Measurements from ENCODE around the gene PRKCB. TPM values are rescaled to one million over a fixed set of nuclear protein-coding genes. Genes with fewer than 3 reads are reported as not detected.
"Not testable (repeated sequence)": the region's sequence is repeated elsewhere in the genome, so short reads cannot be mapped to it uniquely, and the experiment has no call there.

Gene PRKCB
- total and polyA plus RNA-seq, 4 experiments from 2014 or later = 46.5 to 106 (median 98.2) TPM

DNA sequence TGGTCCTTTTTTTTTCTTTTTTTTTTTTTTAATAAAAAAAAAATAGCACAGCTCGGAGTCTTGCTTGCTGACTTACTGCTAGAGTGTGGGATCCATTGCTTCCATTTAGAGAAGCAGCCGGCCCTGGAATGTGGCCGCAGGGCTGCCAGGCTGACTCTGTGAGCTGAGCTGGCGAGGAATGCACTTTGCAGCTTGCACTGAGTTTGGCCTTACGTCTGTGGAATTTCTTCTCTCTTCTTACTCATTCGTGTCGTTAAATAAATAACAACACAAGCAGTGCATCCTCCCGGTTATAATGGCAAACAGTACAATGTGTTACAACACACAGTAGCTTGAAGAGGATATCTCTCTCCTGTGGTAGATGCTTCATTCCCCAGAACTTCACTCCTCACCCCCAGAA is 69.2 kb downstream of the PRKCB start:
- CTCF ChIA-PET (ENCODE audit: partially characterized antibody) = interaction anchor here (1.6 to 2.1 kb wide), 2 partner anchors 104 to 106 kb away, joined by 3 to 8 read pairs; no protein-coding TSS in a partner anchor
- Mint-ChIP-seq H3K27ac (peak overlapping the region in 2 of 7 donors; percentile 51 to 60), H3K36me3 (peaks cover 2 to 4% of the 10 kb centered on the region in 2 donors)

DNA sequence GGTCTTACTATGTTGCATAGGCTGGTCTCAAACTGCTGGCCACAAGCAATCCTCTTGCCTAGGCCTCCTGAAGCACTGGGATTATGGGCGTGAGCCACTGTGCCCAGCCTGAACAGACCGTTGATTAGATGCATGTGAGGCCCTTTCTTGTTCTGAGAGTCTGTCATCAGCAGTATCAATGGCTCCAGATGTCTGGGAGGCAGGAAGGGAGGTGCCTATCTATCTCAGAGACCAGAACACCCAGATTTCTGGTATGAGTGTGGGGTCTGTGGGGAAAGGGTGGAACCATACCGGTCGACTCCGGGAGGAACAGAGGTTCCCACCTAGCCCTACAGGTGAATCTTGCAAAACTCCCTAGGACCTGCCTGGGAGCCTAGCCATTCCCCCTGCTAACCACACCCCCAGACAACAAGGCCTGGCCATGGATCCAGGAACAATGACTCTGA is 71.7 kb downstream of the PRKCB start:
- ChIA-PET POLR2A (ENCODE audit: partially characterized antibody) (no interaction called here), CTCF (ENCODE audit: partially characterized antibody) (no interaction called here)
- intact Hi-C loops (cut with micrococcal nuclease) = loop anchor here (10.0 kb wide), 1 partner anchor 53 kb away; no protein-coding TSS in a partner anchor
- H3K27me3 ChIP-seq (ENCODE audit: insufficient read depth, low read length) = no peaks in the 10 kb centered on the region
- Mint-ChIP-seq H3K9me3 (no peaks in the 10 kb centered on the region), H3K27ac (peak overlapping the region in 6 of 7 donors; percentile 11 to 71 (median 48)), H3K4me1 (peaks cover 49 to 79% (median 67%) of the 10 kb centered on the region in 4 donors), H3K27me3 (no peaks in the 10 kb centered on the region), H3K4me3 (no peak overlapping the region), H3K36me3 (peaks cover 0 to 8% of the 10 kb centered on the region in 2 donors)
- H3K27ac ChIP-seq (ENCODE audit: low read depth, low read length) = no peak overlapping the region
- no peak for DNase-seq
- H3K9me3 ChIP-seq (ENCODE audit: control insufficient read depth in 1 of 2, low read length in 2 of 2) = no peaks in the 10 kb centered on the region
- no peak overlapping the region for H3K4me3 ChIP-seq (ENCODE audit: low read length in 2 of 2)
- H3K4me1 ChIP-seq (ENCODE audit: insufficient read depth, low read length) = peaks cover 32% of the 10 kb centered on the region
- H3K36me3 ChIP-seq (ENCODE audit: insufficient read depth, low read length) = no peaks in the 10 kb centered on the region

More for the DNA sequence above, 69.2 kb downstream of the PRKCB start:
- intact Hi-C loops (cut with micrococcal nuclease) = loop anchor here (10.0 kb wide), 1 partner anchor 50 kb away; no protein-coding TSS in a partner anchor
- no peaks in the 10 kb centered on the region for H3K27me3 ChIP-seq (ENCODE audit: insufficient read depth, low read length)
- no peaks in the 10 kb centered on the region for H3K36me3 ChIP-seq (ENCODE audit: insufficient read depth, low read length)
- Mint-ChIP-seq H3K9me3 (no peaks in the 10 kb centered on the region), H3K27me3 (no peaks in the 10 kb centered on the region), H3K4me1 (peaks cover 56 to 94% (median 75%) of the 10 kb centered on the region in 4 donors), H3K4me3 (no peak overlapping the region)
- H3K4me1 ChIP-seq (ENCODE audit: insufficient read depth, low read length) = peaks cover 50% of the 10 kb centered on the region
- no peak overlapping the region for H3K4me3 ChIP-seq (ENCODE audit: low read length in 2 of 2)
- H3K9me3 ChIP-seq (ENCODE audit: control insufficient read depth in 1 of 2, low read length in 2 of 2) = no peaks in the 10 kb centered on the region
- DNase-seq = no peak
- no peak overlapping the region for H3K27ac ChIP-seq (ENCODE audit: low read depth, low read length)
- POLR2A ChIA-PET (ENCODE audit: partially characterized antibody) = interaction anchor here (1.2 kb wide), 1 partner anchor 14 kb away, joined by 3 read pairs; no protein-coding TSS in a partner anchor

DNA sequence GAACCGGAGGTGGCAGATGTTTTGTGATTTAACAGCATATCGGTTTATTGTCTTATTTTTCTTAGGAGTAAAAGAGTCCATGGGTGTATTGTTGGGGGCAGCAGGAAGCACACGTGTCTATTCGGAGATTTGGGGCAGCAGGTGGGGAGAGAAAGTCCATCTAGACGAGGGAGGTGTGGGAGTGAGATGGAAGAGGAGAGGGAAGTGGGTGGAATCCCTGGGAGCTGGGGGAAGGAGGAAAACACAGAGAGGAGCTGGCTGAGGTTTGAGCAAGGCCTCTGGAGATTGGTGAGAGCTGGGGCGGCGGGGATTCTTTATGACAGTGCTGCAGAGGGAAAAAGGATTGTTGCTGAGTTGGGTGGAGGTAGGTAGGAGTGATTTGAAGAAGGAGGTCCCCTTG is 72.1 kb downstream of the PRKCB start:
- no peaks in the 10 kb centered on the region for H3K9me3 ChIP-seq (ENCODE audit: control insufficient read depth in 1 of 2, low read length in 2 of 2)
- H3K4me1 ChIP-seq (ENCODE audit: insufficient read depth, low read length) = peaks cover 31% of the 10 kb centered on the region
- H3K36me3 ChIP-seq (ENCODE audit: insufficient read depth, low read length) = no peaks in the 10 kb centered on the region
- H3K27me3 Mint-ChIP-seq = no peaks in the 10 kb centered on the region
- H3K4me3 Mint-ChIP-seq = peak overlapping the region in 1 of 8 donors; percentile 1
- H3K36me3 Mint-ChIP-seq = peaks cover 0 to 8% of the 10 kb centered on the region in 2 donors
- H3K4me1 Mint-ChIP-seq = peaks cover 49 to 77% (median 65%) of the 10 kb centered on the region in 4 donors
- H3K27ac Mint-ChIP-seq = peak overlapping the region; percentile 11 to 76 (median 30)
- DNase-seq = no peak
- no peak overlapping the region for H3K27ac ChIP-seq (ENCODE audit: low read depth, low read length)
- no peaks in the 10 kb centered on the region for H3K27me3 ChIP-seq (ENCODE audit: insufficient read depth, low read length)
- CTCF ChIA-PET (ENCODE audit: partially characterized antibody) = no interaction called here
- H3K4me3 ChIP-seq (ENCODE audit: low read length in 2 of 2) = no peak overlapping the region
- intact Hi-C loops (cut with micrococcal nuclease) = loop anchor here (10.0 kb wide), 1 partner anchor 53 kb away; no protein-coding TSS in a partner anchor
- POLR2A ChIA-PET (ENCODE audit: partially characterized antibody) = no interaction called here
- H3K9me3 Mint-ChIP-seq = no peaks in the 10 kb centered on the region

DNA sequence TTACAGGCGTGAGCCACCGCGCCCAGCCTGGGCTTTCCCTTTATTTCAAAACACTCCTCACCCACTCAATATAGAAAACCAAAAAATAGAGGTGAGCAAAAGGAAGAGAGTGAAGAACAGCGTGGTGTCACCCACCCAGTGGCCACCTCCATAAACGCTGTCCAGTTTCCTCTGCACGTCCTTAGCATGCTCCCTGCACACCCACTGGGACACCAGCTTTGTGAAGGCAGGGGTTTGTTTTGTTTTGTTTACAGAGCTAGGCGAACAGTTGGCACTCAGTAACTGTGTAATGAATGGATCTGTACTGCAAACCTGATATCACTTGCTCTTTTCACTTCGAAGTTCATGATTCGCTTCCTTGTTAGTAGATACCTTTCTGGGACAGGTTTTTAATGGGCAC is 73.0 kb downstream of the PRKCB start:
- H3K27me3 Mint-ChIP-seq = no peaks in the 10 kb centered on the region
- Histone ChIP-seq H3K9me3 (ENCODE audit: control insufficient read depth in 1 of 2, low read length in 2 of 2) (no peaks in the 10 kb centered on the region), H3K27ac (ENCODE audit: low read depth, low read length) (no peak overlapping the region), H3K4me1 (ENCODE audit: insufficient read depth, low read length) (peaks cover 32% of the 10 kb centered on the region), H3K4me3 (ENCODE audit: low read length in 2 of 2) (no peak overlapping the region), H3K36me3 (ENCODE audit: insufficient read depth, low read length) (no peaks in the 10 kb centered on the region), H3K27me3 (ENCODE audit: insufficient read depth, low read length) (no peaks in the 10 kb centered on the region)
- peaks cover 1 to 13% of the 10 kb centered on the region in 2 donors for H3K36me3 Mint-ChIP-seq
- no peaks in the 10 kb centered on the region for H3K9me3 Mint-ChIP-seq
- POLR2A ChIA-PET (ENCODE audit: partially characterized antibody) = no interaction called here
- peaks cover 47 to 77% (median 64%) of the 10 kb centered on the region in 4 donors for H3K4me1 Mint-ChIP-seq
- intact Hi-C loops (cut with micrococcal nuclease) = loop anchor here (10.0 kb wide), 1 partner anchor 54 kb away; no protein-coding TSS in a partner anchor
- no peak for DNase-seq
- H3K4me3 Mint-ChIP-seq = no peak overlapping the region
- peak overlapping the region in 3 of 7 donors; percentile 42 to 66 (median 65) for H3K27ac Mint-ChIP-seq
- CTCF ChIA-PET (ENCODE audit: partially characterized antibody) = interaction anchor here (0.7 kb wide), 1 partner anchor 448 kb away, joined by 3 read pairs; no protein-coding TSS in a partner anchor

DNA sequence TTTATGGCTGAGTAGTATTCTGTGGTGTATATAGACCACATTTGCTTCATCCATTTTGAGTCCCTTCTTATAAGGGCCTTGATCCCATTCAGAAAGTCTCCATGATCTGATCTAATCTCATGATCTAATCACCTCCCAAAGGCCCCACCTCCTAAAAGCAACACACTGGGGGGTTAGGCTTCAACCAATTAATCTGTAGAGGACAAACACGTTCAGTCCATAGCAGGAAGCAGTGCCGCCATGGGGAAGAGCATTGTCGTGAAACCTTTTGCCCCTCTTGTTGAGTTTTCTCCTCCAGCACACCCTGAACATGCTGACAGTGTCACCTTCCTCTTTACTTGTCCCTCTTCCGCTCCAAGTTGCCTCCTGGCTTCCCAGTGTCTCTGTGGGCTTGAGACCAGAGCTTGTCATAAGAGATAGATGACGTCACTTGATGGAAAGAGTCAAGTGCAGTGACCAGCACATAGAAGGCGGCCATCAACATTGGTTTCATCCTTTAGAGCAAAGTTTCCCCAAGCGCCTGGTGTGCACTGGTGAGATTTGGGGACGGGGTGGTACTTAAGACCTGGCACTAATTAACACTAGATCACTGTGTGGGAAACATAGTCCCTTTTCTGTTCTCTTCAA is 74.1 kb downstream of the PRKCB start:
- DNase-seq = no peak
- ChIA-PET CTCF (ENCODE audit: partially characterized antibody) (interaction anchor here (0.7 kb wide), 1 partner anchor 447 kb away, joined by 3 read pairs; no protein-coding TSS in a partner anchor), POLR2A (ENCODE audit: partially characterized antibody) (no interaction called here)
- H3K27me3 Mint-ChIP-seq = no peaks in the 10 kb centered on the region
- H3K4me3 Mint-ChIP-seq = no peak overlapping the region
- H3K27ac Mint-ChIP-seq = peak overlapping the region in 3 of 7 donors; percentile 17 to 72 (median 36)
- peaks cover 3 to 13% of the 10 kb centered on the region in 2 donors for H3K36me3 Mint-ChIP-seq
- H3K27me3 ChIP-seq (ENCODE audit: insufficient read depth, low read length) = no peaks in the 10 kb centered on the region
- H3K4me1 Mint-ChIP-seq = peaks cover 46 to 80% (median 61%) of the 10 kb centered on the region in 4 donors
- H3K9me3 Mint-ChIP-seq = no peaks in the 10 kb centered on the region
- H3K4me1 ChIP-seq (ENCODE audit: insufficient read depth, low read length) = peaks cover 42% of the 10 kb centered on the region
- H3K27ac ChIP-seq (ENCODE audit: low read depth, low read length) = no peak overlapping the region
- no peaks in the 10 kb centered on the region for H3K9me3 ChIP-seq (ENCODE audit: control insufficient read depth in 1 of 2, low read length in 2 of 2)
- intact Hi-C loops (cut with micrococcal nuclease) = loop anchor here (10.0 kb wide), 1 partner anchor 55 kb away; no protein-coding TSS in a partner anchor
- no peak overlapping the region for H3K4me3 ChIP-seq (ENCODE audit: low read length in 2 of 2)
- no peaks in the 10 kb centered on the region for H3K36me3 ChIP-seq (ENCODE audit: insufficient read depth, low read length)

DNA sequence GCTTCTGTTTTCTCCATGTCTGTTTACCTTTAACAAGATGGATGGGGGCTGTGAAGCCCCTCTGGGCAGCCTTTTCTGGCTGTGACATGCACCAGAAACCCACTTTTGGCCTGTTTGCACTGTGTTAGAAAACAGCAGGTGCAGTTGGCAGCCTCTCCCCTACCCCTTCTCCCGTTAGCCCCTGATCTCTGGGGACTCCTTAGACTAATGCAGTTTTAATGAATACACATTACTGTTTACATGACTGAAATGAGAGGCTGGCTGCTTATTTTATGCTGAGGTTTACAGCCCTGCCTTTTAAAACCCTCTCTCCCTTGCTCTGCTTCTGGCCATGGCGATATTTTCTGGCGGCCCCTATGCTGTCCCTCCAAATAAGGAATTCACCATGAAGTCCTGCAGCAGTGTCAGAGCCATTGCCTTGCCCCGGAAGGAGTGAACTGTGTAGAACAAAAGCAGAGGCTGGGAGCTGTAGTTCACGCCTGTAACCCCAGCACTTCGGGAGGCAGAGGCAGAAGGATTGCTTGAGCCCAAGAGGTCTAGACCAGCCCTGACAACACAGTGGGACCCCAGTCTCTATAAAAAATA is 79.3 kb downstream of the PRKCB start:
- H3K9me3 ChIP-seq (ENCODE audit: control insufficient read depth in 1 of 2, low read length in 2 of 2) = no peaks in the 10 kb centered on the region
- H3K27ac ChIP-seq (ENCODE audit: low read depth, low read length) = no peak overlapping the region
- H3K4me3 ChIP-seq (ENCODE audit: low read length in 2 of 2) = no peak overlapping the region
- Mint-ChIP-seq H3K4me1 (peaks cover 27 to 61% (median 33%) of the 10 kb centered on the region in 4 donors), H3K36me3 (peaks cover 11 to 27% of the 10 kb centered on the region in 2 donors), H3K27me3 (no peaks in the 10 kb centered on the region), H3K9me3 (peaks cover 0 to 3% (median 0%) of the 10 kb centered on the region in 8 donors), H3K4me3 (no peak overlapping the region), H3K27ac (no peak overlapping the region)
- H3K4me1 ChIP-seq (ENCODE audit: insufficient read depth, low read length) = peaks cover 17% of the 10 kb centered on the region
- no peaks in the 10 kb centered on the region for H3K27me3 ChIP-seq (ENCODE audit: insufficient read depth, low read length)
- CTCF ChIA-PET (ENCODE audit: partially characterized antibody) = interaction anchor here (1.0 to 2.5 kb wide), 3 partner anchors 35 to 111 kb away, joined by 3 to 6 read pairs (median 5); no protein-coding TSS in a partner anchor
- DNase-seq = no peak
- intact Hi-C loops (cut with micrococcal nuclease) = no loop called here
- POLR2A ChIA-PET (ENCODE audit: partially characterized antibody) = no interaction called here
- H3K36me3 ChIP-seq (ENCODE audit: insufficient read depth, low read length) = no peaks in the 10 kb centered on the region

DNA sequence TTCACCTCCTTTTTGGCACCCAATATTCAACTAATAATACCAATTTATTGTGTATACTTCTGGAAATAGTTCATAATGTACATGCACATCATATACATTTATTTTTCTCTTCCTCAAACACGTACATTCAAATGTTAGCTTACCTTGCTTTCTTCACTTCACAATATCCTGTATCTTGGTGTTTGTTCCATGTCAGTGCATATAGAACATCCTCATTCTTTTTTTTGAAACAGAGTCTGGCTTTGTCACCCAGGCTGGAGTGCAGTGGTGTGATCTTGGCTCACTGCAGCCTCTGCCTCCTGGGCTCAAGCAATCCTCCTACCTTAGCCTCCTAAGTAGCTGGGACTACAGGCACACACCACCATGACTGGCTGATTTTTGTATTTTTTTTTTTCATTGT is 80.8 kb downstream of the PRKCB start:
- intact Hi-C loops (cut with micrococcal nuclease); H3K27me3 ChIP-seq (ENCODE audit: insufficient read depth, low read length); H3K27ac ChIP-seq (ENCODE audit: low read depth, low read length); H3K9me3 Mint-ChIP-seq; H3K27ac Mint-ChIP-seq; DNase-seq; H3K9me3 ChIP-seq (ENCODE audit: control insufficient read depth in 1 of 2, low read length in 2 of 2); H3K27me3 Mint-ChIP-seq; H3K4me3 Mint-ChIP-seq; H3K4me3 ChIP-seq (ENCODE audit: low read length in 2 of 2); POLR2A ChIA-PET (ENCODE audit: partially characterized antibody); H3K36me3 ChIP-seq (ENCODE audit: insufficient read depth, low read length): not testable (repeated sequence)
- peaks cover 28 to 62% (median 38%) of the 10 kb centered on the region in 4 donors for H3K4me1 Mint-ChIP-seq
- H3K4me1 ChIP-seq (ENCODE audit: insufficient read depth, low read length) = peaks cover 24% of the 10 kb centered on the region
- H3K36me3 Mint-ChIP-seq = peaks cover 11 to 31% of the 10 kb centered on the region in 2 donors
- CTCF ChIA-PET (ENCODE audit: partially characterized antibody) = interaction anchor here (1.5 kb wide), 1 partner anchor 94 kb away, joined by 5 read pairs; no protein-coding TSS in a partner anchor

Data from CD4-positive, alpha-beta memory T cell (primary cell).